Caki2 (cell line): ENCODE data around the gene HOXB9. TPM values are rescaled to one million over a fixed set of nuclear protein-coding genes. Genes with fewer than 3 reads are reported as not detected.

ENCODE experiments used
- DNase-seq: peaks from one replicate; pipeline ENCODE4 v3.0.0-alpha.2; 2015; ENCODE audit warnings: low read depth
- in situ Hi-C: cut with HindIII; loops from 2 replicates; pipeline ENCODE4 v1.10.0; 2016; ENCODE audit warnings: low sequenced_read_pairs, low pct_unique_long_range_greater_than_20kb, mixed read lengths
- total RNA-seq: library from RNA; depleted of rRNA; stranded (reverse); fragments of >200 nt; shearing (Covaris generic); gene quantifications from 2 replicates; pipeline ENCODE4 v1.2.3, GENCODE V29; 2014; ENCODE audit warnings: low replicate concordance

The HOXB9 gene
- total RNA-seq, 1 experiment from 2014 or later, result 2.1 TPM

DNA sequence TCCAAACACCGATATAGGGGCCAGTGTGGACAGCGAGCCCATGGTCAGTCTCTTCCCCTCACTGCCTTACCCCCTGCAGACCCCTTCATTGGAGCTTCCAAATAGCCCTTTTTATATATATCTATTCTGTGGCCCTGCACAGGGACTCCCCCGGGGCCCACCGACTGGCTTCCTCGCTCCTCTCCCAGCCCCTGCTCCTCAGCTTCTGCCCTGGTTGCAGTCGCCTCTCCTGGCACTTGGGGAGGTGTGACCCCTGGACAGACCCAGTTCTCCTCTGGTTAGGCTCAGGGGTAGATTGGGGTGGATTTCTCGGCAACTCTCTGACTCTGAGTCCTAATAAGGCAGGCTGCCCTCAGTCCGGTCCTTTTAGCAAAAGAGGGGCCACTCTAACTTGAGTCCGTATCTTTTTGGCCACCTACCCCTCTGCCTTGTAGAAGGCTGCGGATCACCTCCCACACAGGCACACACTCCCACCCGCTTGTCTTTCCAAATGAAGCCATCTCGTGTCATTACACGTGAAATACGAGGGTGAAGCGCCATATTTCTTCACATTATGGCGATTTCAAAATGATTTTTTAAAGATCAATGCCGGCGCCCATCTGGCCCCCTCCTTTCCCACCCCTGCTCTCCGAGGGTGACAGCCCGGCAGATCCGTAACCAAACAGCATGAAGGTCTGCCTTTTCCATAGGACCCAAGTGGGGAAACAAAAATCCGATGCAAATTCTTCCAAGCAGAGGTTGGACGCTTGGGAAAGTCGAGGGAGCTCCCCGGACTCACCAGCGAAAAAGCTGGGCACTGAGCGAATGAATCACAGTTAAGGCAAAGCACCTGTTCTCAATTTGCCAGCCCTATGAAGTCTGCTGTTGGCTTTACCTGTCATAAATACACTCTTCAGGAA lies 1.7 kb upstream of the HOXB9 start:
- no peak for DNase-seq
- in situ Hi-C loops, result no loop called here

DNA sequence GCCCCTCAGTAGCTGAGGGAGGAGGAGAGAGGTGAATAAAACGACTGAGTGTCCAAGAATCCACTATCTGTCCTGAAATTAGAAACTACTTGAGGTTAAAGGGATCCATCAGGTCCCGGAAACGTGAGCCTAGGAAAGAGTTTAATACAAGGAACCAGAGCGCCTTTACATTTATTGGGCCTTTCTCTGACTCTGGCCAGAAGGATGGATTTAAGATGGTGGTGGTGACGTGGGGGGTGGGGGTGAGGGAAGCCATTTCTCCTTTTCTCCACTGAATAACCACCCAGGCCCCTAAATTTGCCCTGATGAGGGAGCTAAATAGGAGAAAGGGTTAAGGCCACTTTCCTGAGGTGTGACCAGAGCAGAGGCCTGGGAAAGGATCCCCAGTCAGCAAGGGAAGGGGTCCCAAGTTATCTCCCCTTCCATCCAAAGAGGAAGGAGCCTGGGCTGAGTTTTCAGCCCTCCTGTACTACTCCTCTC lies 1.0 kb upstream of the HOXB9 start:
- in situ Hi-C loops, result no loop called here
- DNase-seq, result no peak

DNA sequence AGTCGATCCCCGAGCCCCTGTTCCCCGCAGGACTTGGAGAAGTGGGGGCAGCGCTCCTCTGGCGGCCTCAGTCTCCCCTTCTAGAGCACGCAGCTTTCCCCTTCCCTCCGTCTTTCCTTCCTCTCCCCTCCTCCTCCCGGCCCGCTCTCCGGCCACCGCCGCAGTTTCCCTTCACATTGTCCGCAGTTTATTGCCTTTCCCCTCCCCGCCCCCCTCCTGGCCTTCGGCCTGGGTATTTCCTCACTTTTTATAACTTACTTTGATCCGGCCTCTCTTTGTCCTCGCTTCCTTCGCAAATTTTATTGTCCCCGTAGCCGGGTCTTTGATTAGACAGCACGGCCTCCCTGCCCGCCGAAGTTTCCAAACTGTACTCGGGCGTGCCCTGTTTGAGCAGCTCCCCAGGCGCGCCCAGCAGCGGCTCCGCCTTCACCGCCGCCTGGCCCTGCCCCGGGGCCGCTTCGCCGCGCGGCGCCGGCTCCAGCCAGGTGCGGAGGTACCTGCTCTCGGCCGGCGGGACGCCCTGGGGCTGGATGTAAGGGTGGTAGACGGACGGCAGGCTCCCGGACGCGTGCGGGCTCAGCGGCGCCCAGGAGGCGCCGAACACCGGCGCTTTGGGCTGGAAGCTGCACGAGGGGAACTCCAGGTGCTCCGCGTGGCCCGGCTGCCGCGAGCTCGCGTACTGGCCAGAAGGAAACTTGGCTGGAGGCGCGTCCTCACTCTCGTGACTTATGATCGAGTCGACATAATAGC lies 488 bp downstream of the HOXB9 start:
- peak; percentile 59 for DNase-seq
- in situ Hi-C loops, result no loop called here

DNA sequence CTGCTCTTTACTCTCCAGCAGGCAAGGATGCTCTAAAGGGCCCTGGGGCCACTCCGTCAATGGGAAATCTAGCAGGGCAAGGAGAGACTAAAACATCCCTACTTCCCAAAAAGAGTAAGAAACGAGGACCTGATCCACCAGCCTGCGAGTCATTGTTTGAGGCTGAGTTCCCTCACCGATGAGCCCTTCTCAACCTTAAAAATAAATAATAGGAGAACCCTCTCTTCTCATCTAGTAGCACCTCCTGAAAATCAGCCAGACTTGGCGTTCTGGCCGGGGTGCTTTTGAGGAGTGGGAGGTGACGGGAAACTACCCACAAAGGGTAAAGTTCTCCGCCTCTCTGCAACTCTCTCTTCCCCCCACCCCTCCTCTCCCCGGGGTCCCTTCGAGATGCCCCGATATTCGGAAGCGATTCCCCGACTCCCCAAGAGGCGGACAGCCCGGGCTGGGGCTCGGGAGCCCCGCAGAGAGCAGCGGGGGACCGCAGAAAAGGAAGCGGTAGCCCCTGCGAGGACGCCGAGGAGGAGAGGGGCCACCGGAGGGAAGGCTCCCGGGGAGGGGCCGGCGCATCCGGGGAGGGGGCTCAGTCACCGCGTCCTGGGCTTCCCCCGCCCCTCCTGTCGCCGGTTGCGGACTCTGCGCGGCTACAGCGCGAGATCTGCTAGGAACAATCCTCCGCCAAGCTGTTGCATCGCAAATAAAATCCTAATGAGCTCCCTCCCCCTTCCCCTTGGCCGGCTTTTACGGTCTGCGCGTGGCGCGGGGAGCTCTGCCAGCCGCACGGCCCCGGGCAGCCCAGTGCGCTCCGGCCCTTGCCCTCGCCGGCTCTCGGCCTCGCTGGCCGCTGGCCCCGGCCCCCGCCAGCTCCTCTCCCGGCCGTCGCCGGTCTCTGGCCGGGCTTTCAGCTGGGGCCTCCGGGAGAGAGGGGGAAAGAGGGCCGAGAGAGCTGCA lies 1.3 kb downstream of the HOXB9 start:
- DNase-seq, result no peak

DNA sequence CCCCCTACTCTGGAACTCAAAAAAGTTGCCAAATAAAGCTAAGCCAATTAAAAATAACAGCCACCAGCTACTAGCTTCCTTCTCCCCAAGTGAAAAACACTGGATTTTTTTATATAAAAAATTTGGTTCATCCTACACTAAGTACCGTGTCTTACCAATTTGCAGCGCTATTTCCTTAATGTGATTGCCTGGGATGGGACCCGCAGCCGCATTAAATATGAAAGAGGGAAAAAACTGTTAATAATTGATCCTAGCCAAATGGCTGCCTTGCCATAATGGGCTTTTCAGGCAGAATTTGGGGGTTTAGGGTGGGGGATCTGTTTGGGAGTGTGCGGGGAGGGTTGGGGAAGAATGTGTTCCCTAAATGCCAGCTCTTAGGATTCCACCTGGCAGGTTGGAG lies 2.0 kb downstream of the HOXB9 start:
- DNase-seq, result no peak
- in situ Hi-C loops, result no loop called here

More for the DNA sequence above, 1.3 kb downstream of the HOXB9 start:
- in situ Hi-C loops, result no loop called here

DNA sequence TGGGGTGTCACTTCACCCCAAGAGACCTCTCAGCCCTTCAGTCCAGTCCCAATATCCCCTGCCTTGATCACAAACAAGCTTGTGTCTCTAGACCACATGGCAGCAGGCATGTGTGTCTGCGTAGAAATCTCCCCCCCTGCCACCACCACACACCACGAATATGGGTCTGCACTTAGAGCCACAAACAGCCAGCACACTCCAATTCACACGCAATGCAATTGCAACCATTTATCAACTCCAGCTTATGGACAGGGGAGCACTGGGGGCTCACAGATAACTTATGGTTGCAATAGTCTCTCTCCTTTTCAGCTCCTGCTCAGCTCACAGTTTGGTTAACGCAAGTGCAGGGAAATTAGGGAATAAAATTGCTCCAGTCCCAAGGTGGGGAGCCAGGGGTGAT lies 2.6 kb downstream of the HOXB9 start:
- DNase-seq, result no peak
- in situ Hi-C loops, result no loop called here

DNA sequence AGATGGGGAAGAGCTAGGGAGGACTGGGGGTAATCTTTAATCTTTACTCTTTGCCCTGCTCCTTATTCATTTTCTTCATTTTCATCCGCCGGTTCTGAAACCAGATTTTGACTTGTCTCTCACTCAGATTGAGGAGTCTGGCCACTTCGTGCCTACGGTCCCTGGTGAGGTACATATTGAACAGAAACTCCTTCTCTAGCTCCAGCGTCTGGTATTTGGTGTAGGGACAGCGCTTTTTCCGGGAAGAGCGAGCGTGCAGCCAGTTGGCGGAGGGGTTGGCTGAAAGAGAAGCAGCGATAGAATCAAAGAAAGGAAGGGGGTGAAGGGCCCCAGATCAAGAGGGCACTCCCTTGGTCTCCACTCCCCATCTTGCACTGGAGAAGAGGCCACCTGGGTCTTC lies 3.3 kb downstream of the HOXB9 start:
- DNase-seq, result no peak
- in situ Hi-C loops, result no loop called here

DNA sequence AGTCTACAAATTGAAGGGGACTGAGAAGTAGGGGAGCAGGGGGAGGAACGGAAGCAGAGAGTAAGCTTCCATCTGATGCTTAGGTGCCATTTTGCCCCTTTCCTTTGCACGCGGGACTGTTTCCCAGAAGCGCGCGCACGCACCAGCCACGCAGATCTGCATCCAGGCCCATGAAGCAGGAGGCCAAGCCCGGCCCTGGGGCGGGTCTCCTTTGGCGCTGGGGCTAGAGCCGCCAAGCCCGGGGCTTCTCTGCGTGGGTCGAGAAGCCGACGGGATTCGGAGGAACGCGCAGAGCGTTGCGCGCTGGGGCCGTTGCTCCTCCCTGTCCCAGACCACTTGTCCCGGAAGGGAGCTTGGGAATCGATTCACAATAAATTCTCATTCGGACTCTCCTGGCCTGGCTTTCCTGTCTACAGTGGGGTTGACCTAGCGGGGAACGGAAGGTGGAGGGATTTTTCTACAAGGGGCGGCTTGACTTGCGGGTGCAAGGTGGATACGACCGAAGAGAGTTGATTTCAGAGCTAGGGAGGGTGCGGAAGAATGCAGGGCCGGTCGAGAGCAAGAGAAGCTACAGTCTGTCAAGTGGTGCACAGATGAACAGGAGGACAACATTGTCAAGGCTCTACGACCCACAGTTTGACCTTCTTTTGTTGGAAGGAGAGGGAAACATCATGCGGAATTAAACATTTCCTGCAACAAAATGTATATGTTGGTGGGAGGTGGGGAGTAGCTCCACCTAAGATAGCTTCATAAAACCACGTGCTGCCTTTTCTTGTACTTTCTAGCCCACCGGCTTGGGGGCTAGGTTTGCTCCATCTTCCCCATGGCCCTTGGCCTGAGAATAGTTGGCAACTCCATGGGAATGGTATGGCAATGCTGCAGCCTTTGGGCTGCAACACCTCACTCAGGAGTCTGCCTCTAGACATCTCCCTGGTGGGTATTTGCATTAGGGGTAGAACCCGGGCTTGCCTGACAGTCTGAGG lies 4.5 kb downstream of the HOXB9 start:
- DNase-seq, result no peak
- in situ Hi-C loops, result no loop called here

DNA sequence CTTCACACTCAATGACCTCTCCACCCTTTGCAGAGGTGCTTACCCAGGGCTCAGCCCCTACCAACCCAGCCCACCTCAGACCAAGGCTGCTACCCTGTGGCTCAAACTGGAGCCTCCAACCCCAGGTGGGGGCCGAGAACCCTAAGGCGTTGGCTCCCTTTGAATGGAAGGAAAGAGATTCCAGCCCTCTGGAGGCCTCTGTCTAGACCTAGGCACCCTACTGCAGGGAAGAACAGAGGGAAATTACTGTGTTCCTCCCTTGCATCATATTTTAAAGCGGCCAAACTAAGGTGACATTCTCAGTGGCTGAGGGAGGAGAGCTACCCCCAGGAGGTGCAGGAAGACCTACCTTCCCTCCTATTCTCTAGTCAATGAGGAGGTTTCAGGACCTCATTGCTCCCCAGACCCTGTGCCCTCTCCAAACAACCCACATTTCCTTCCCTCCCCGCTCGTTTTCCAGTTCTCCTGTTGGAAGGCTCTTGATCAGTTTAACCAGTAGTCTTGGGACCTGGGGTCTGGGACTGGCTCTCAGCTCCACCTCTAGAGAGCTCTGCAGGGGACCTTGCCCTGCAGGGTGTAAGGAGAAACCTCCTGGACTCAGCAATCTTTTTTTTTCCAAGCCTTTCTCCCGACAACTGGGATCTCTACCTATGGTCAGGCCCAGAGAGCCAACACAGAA lies 5.6 kb downstream of the HOXB9 start:
- in situ Hi-C loops, result no loop called here
- DNase-seq, result no peak

DNA sequence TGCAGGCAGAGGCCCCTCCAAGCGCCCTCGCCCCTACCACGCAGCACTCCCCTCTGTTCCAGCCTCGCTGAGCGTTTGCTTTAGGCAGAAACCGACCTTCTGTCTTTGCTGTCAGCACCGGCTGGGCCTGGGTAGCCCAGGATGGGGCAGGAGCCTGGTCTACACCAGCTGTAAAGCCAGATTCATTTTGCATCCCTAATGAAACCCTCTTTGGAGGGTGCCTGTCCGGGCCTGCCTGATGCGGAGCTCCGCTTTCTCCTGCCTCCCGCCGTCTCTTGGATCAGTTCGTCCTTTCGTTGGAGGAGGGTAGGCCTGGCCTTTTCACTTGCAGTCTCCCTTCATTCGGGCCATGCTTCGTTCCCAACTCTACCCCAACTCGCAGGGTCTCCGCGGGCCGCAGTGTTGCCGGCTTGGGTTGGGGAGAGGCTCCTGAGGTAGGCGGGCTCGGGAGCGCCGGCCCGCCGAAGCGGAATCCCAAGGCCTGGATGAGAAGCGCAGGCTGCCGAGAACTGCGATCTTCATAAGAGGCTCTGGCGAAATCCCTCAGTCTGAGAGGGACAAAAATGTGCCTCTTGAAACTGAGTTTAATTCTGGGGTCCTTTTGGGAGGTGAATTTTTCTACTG lies 6.2 kb downstream of the HOXB9 start:
- DNase-seq, result no peak
- in situ Hi-C loops, result no loop called here

DNA sequence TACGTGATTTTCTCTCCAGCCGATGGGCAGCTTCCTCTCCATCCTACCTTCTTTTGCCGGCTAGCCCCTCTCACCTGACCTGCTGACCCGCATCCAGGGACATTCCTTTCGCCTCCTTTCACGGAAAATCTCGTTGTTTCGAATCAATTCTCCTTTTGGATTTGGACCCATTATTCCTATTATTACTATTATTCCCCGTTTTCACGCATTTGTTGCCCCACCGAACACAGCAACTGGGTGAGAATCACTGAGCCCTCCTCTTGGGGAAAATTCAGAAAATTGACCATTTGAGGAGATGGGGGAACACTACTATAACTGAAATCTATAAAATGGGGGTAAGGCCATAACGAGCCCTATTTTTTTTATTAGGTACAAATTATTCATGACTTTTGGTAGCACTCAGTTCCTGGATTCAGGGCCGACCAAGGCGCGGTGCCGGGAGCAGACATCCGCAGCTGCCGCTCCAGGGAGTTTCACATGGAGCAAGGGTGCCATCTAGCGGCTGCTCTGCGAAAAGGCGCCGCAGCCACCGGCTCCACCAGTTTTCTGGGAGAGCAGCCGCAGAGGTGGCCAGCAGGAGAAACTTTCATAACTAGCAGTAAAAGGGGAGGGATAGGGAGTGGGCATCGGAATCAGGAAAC lies 7.8 kb downstream of the HOXB9 start:
- peak; percentile 75 for DNase-seq

DNA sequence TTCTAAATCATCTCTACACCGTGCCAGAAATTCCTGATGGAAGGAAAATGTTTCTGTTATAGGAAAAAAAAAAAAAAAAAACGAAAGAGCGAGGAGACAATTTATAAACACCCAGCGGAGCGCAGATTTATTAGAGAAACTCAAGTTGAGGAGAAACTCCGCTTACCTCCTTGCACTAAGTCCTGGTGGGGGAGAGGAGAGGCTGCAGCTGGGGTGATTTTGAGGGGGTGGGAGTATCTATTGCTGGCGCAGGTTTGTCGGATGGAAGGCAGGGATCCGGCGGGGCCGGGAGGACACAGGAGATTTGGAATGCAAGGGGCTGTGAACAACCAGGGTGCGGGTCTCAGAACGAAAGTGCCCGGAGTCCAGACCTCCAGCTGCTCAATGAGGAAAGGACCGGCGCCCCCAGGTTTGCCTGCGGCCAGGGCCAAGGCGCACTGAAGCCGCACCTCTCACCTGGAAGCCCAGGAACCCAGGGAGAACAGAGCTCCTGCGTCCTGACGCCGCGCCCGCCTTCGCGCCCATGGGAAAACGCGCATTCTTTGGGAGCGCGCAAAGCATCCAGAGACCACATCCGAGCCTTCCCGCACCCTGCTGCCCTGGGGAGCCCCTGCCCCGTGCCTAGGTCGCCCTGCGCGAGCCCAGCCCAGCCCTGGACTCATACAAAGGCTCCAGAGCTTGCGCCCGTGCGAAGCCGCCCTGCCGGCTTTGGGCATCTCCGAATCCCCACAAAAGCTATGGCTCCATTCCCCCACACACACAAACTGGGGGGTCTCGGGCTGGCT lies 8.5 kb downstream of the HOXB9 start:
- in situ Hi-C loops, result no loop called here
- no peak for DNase-seq

More for the DNA sequence above, 7.8 kb downstream of the HOXB9 start:
- in situ Hi-C loops, result no loop called here

DNA sequence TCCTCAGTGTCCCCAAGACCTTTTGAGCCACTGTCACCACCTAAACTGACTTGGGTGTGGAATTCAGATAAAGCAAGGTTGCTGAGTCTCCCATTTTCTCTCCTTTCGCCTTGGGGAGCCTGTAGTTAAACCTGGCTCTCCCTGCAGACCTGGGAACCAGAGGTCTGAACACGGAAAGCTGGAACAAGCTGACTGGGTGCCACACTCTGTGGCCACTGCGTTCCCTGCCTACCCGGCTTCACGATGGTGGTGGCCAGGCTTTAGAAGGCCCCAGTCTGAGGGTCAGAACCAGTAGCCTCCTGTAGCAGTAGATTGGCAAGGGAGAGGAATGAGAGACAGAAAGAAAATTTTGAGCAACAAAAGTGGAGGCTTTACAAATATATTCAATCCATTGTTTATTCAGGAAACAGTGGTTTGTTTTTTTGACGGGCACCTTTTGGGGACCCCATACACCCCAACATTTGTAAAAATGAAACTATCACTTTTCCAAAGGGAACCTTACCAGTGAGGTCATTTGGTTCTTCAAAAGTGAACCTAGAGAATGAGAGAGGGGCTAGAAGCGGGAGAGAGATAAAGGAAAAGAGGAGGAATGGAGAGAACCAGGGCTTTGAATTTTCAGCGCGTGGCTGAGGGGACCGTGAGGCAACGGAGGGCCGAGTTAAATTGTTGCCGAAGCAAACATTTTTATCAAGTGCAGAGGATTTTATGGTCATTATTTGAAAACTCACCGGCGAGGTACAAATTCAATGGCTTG lies 9.3 kb downstream of the HOXB9 start:
- in situ Hi-C loops, result no loop called here
- DNase-seq, result no peak

DNA sequence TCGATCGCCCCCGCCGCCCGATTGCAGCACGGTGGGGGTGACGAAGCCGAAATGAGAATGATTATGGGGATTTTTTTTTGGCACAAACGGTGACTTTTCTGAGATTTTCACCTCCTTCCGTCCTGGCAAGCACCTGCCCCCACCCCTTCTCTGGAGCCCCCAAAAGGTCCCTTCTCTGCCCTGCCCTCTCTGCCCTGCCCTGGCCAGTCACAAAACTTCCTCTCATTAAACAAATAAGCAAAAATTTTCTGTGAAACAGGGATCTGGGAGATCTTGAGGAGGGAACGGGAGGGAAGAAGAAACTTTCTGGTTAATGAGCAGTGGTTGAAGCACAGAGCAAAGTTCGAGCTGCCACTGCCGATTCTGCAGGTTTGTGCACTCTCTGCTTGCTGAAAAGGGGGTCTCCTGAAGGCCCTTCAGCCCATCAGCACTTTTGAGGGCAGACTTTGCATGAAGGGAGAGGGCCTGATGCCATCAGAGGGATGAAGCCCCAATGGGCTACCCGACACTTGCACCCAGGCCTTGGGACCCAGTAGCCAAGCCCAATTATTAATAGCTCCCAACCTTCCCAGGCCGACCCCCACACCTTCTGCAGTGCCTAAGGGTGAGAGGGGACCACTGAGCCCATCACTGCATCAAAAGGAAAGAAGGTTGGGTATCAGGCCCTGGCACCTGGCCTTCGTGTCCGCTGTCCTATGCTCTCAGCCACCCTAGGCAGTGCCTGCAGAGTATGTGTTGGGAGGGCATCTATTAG lies 10.0 kb downstream of the HOXB9 start:
- in situ Hi-C loops, result no loop called here
- DNase-seq, result no peak
